NCI-H146 treated with DMSO at 0.1 percent for 48 hours (cell line): Measurements from ENCODE around the gene PRM2.
A peak's percentile ranks its signal among the peaks of the same experiment; 100 is the strongest.

ENCODE experiments used
- DNase-seq: peaks from one replicate; lab custom pipeline; 2025; ENCODE audit not compliant: unreplicated experiment; lab: John Stamatoyannopoulos, UW

Gene PRM2

GRCh38 chr16:11276143-11276895 is at the start of gene PRM2:
TSS of gene PRM2 (minus strand) at chr16:11276480. CDS start at chr16:11276370, 110 bp downstream.
- DNase-seq = no peak

- no peak for DNase-seq
Measured at GRCh38 chr16:11325404-11326083, 49.3 kb upstream of the PRM2 start.

GRCh38 chr16:11323551-11324336 is 47.5 kb upstream of the PRM2 start:
- no peak for DNase-seq

GRCh38 chr16:11322823-11323222 is 46.5 kb upstream of the PRM2 start:
- no peak for DNase-seq

GRCh38 chr16:11321662-11322061 is 45.4 kb upstream of the PRM2 start:
- no peak for DNase-seq

GRCh38 chr16:11320170-11320569 is 43.9 kb upstream of the PRM2 start:
- peak; percentile 27 for DNase-seq

- DNase-seq = no peak
Measured at GRCh38 chr16:11319529-11320146, 43.4 kb upstream of the PRM2 start.

- no peak for DNase-seq
Measured at GRCh38 chr16:11318817-11319216, 42.5 kb upstream of the PRM2 start.

GRCh38 chr16:11316331-11317015 is 40.2 kb upstream of the PRM2 start:
- DNase-seq = no peak

- no peak for DNase-seq
Measured at GRCh38 chr16:11315510-11315909, 39.2 kb upstream of the PRM2 start.

GRCh38 chr16:11314309-11314894 is 38.1 kb upstream of the PRM2 start:
- DNase-seq = no peak

- no peak for DNase-seq
Measured at GRCh38 chr16:11313493-11314308, 37.4 kb upstream of the PRM2 start.

GRCh38 chr16:11312718-11313492 is 36.6 kb upstream of the PRM2 start:
- no peak for DNase-seq

GRCh38 chr16:11310997-11311561 is 34.8 kb upstream of the PRM2 start:
- DNase-seq = no peak

- no peak for DNase-seq
Measured at GRCh38 chr16:11310634-11310977, 34.3 kb upstream of the PRM2 start.

- DNase-seq = no peak
Measured at GRCh38 chr16:11309895-11310633, 33.8 kb upstream of the PRM2 start.

GRCh38 chr16:11308493-11309283 is 32.4 kb upstream of the PRM2 start:
- no peak for DNase-seq
